ENCODE data around the gene ZFAND6.
A peak's percentile ranks its signal among the peaks of the same experiment; 100 is the strongest.
"Not testable (repeated sequence)": the region's sequence is repeated elsewhere in the genome, so short reads cannot be mapped to it uniquely, and the experiment has no call there.

ZFAND6 gene

GRCh38 chr15:80099241-80099640, 39.8 kb downstream of the ZFAND6 start:
- DNase-seq (ENCODE audit: low read depth), result peak; percentile 15

- DNase-seq (ENCODE audit: low read depth), result not testable (repeated sequence)
Measured at GRCh38 chr15:80099662-80100061, 40.2 kb downstream of the ZFAND6 start.

GRCh38 chr15:80100247-80100646, 40.8 kb downstream of the ZFAND6 start:
- DNase-seq (ENCODE audit: low read depth), result no peak

- no peak for DNase-seq (ENCODE audit: low read depth)
Measured at GRCh38 chr15:80105193-80105592, 45.7 kb downstream of the ZFAND6 start.

GRCh38 chr15:80105595-80105994, 46.1 kb downstream of the ZFAND6 start:
- DNase-seq (ENCODE audit: low read depth), result peak; percentile 84

- peak; percentile 63 for DNase-seq (ENCODE audit: low read depth)
Measured at GRCh38 chr15:80106051-80106450, 46.6 kb downstream of the ZFAND6 start.

GRCh38 chr15:80107204-80107603, 47.7 kb downstream of the ZFAND6 start:
- DNase-seq (ENCODE audit: low read depth), result no peak

- peak; percentile 7 for DNase-seq (ENCODE audit: low read depth)
Measured at GRCh38 chr15:80107774-80108173, 48.3 kb downstream of the ZFAND6 start.

GRCh38 chr15:80109388-80109787, 49.9 kb downstream of the ZFAND6 start:
- DNase-seq (ENCODE audit: low read depth), result no peak

GRCh38 chr15:80110920-80111319, 51.4 kb downstream of the ZFAND6 start:
- DNase-seq (ENCODE audit: low read depth), result no peak

- DNase-seq (ENCODE audit: low read depth), result no peak
Measured at GRCh38 chr15:80114114-80114513, 54.6 kb downstream of the ZFAND6 start.

GRCh38 chr15:80115021-80115420, 55.5 kb downstream of the ZFAND6 start:
- DNase-seq (ENCODE audit: low read depth), result no peak

GRCh38 chr15:80118956-80119355, 59.5 kb downstream of the ZFAND6 start:
- DNase-seq (ENCODE audit: low read depth), result no peak

GRCh38 chr15:80120636-80121035, 61.2 kb downstream of the ZFAND6 start:
- DNase-seq (ENCODE audit: low read depth), result no peak

- DNase-seq (ENCODE audit: low read depth), result no peak
Measured at GRCh38 chr15:80121546-80121945, 62.1 kb downstream of the ZFAND6 start.

- no peak for DNase-seq (ENCODE audit: low read depth)
Measured at GRCh38 chr15:80123034-80123433, 63.6 kb downstream of the ZFAND6 start.

- not testable (repeated sequence) for DNase-seq (ENCODE audit: low read depth)
Measured at GRCh38 chr15:80127253-80127652, 67.8 kb downstream of the ZFAND6 start.

- peak; percentile 66 for DNase-seq (ENCODE audit: low read depth)
Measured at GRCh38 chr15:80127911-80128310, 68.4 kb downstream of the ZFAND6 start.

GRCh38 chr15:80132382-80132781, 72.9 kb downstream of the ZFAND6 start:
- no peak for DNase-seq (ENCODE audit: low read depth)

- DNase-seq (ENCODE audit: low read depth), result no peak
Measured at GRCh38 chr15:80136854-80137253, 77.4 kb downstream of the ZFAND6 start.

- no peak for DNase-seq (ENCODE audit: low read depth)
Measured at GRCh38 chr15:80138961-80139360, 79.5 kb downstream of the ZFAND6 start.

- no peak for DNase-seq (ENCODE audit: low read depth)
Measured at GRCh38 chr15:80140909-80141308, 81.4 kb downstream of the ZFAND6 start.

GRCh38 chr15:80141916-80142598, 82.6 kb downstream of the ZFAND6 start:
- no peak for DNase-seq (ENCODE audit: low read depth)

GRCh38 chr15:80142646-80143045, 83.2 kb downstream of the ZFAND6 start:
- no peak for DNase-seq (ENCODE audit: low read depth)

All from iris pigment epithelial cell (primary cell).